T-helper 1 cell (primary cell): ENCODE measurements around the gene PASK.
"Not testable (repeated sequence)": the region's sequence is repeated elsewhere in the genome, so short reads cannot be mapped to it uniquely, and the experiment has no call there.

Experiments used
- DNase-seq, 5 donors: peaks; one replicate each; pipeline ENCODE4 v3.0.0-alpha.2; 2012 to 2020

The PASK gene

GRCh38 chr2:241123816-241124536 lies 25.3 kb downstream of the PASK start:
- peak in 3 of 5 donors; percentile 45 to 65 (median 50) for DNase-seq

GRCh38 chr2:241122376-241123002 lies 26.8 kb downstream of the PASK start:
- DNase-seq: no peak

- DNase-seq: no peak
Observed at GRCh38 chr2:241121008-241121407, 28.3 kb downstream of the PASK start.

- no peak for DNase-seq
Observed at GRCh38 chr2:241120440-241120839, 28.8 kb downstream of the PASK start.

GRCh38 chr2:241118737-241119505 lies 30.4 kb downstream of the PASK start:
- no peak for DNase-seq

- no peak for DNase-seq
Observed at GRCh38 chr2:241116606-241117560, 32.4 kb downstream of the PASK start.

- no peak for DNase-seq
Observed at GRCh38 chr2:241115361-241115760, 33.9 kb downstream of the PASK start.

GRCh38 chr2:241114836-241115235 lies 34.4 kb downstream of the PASK start:
- no peak for DNase-seq

GRCh38 chr2:241112592-241112991 lies 36.7 kb downstream of the PASK start:
- peak in 2 of 5 donors; percentile 27 to 40 for DNase-seq

GRCh38 chr2:241112046-241112445 lies 37.2 kb downstream of the PASK start:
- DNase-seq: no peak

- peak in 1 of 5 donors; percentile 30 for DNase-seq
Observed at GRCh38 chr2:241111440-241111805, 37.8 kb downstream of the PASK start.

- no peak for DNase-seq
Observed at GRCh38 chr2:241110607-241111439, 38.4 kb downstream of the PASK start.

- no peak for DNase-seq
Observed at GRCh38 chr2:241110089-241110606, 39.1 kb downstream of the PASK start.

GRCh38 chr2:241109210-241110088 lies 39.8 kb downstream of the PASK start:
- DNase-seq: peak in 1 of 5 donors; percentile 33

- DNase-seq: peak in 2 of 5 donors; percentile 39 to 41
Observed at GRCh38 chr2:241108271-241109209, 40.7 kb downstream of the PASK start.

GRCh38 chr2:241107031-241107783 lies 42.1 kb downstream of the PASK start:
- DNase-seq: no peak

- no peak for DNase-seq
Observed at GRCh38 chr2:241105641-241106040, 43.6 kb downstream of the PASK start.

- not testable (repeated sequence) for DNase-seq
Observed at GRCh38 chr2:241104611-241105010, 44.7 kb downstream of the PASK start.
